HepG2 (cell line): ENCODE measurements around the gene FGF9.

Source experiments
- CBFB ChIP-seq: sonication (generic); formaldehyde crosslinking; IDR thresholded peaks from 2 replicates; pipeline ENCODE4 v1.4.0; 2020; ENCODE audit warnings: missing genetic modification reagents
- REPIN1 ChIP-seq: sonication (generic); formaldehyde crosslinking; IDR thresholded peaks from 2 replicates; pipeline ENCODE4 v1.8.0; 2022; ENCODE audit warnings: missing genetic modification reagents, low read depth, mild to moderate bottlenecking, borderline replicate concordance
- TBL1XR1 ChIP-seq: fragments of 150-350 bp; IDR thresholded peaks from 2 replicates; pipeline ENCODE4 v1.6.1; 2014; ENCODE audit warnings: borderline replicate concordance, low read length; ENCODE audit not compliant: partially characterized antibody
- TCF7L2 ChIP-seq: IDR thresholded peaks from 2 replicates; pipeline ENCODE4 v1.6.1; 2011; ENCODE audit warnings: mild to moderate bottlenecking, low read depth, low read length, moderate library complexity
- THAP11 ChIP-seq: IDR thresholded peaks from 2 replicates; pipeline ENCODE4 v1.6.1; 2016; ENCODE audit warnings: missing biosample characterization, missing genetic modification reagents
- YY1 ChIP-seq: IDR thresholded peaks from 2 replicates; pipeline ENCODE4 v1.6.1; 2011; ENCODE audit warnings: low read length, low read depth, moderate library complexity, mild to moderate bottlenecking; ENCODE audit not compliant: insufficient read depth, insufficient replicate concordance
- ZBTB7A ChIP-seq: sonication (generic); formaldehyde crosslinking; IDR thresholded peaks from 2 replicates; pipeline ENCODE4 v1.8.0; 2022; ENCODE audit warnings: mild to moderate bottlenecking, missing genetic modification reagents
- ZNF558 ChIP-seq: sonication (generic); formaldehyde crosslinking; IDR thresholded peaks from 2 replicates; pipeline ENCODE4 v1.9.0; 2022; ENCODE audit warnings: mild to moderate bottlenecking, missing genetic modification reagents, borderline replicate concordance
- ZNF577 ChIP-seq: sonication (generic); formaldehyde crosslinking; IDR thresholded peaks from 2 replicates; pipeline ENCODE4 v1.4.0; 2020; ENCODE audit warnings: mild to moderate bottlenecking, low read depth, missing genetic modification reagents, borderline replicate concordance
- ZNF768 ChIP-seq: sonication (generic); formaldehyde crosslinking; IDR thresholded peaks from 2 replicates; pipeline ENCODE4 v1.4.0; 2020; ENCODE audit warnings: missing genetic modification reagents
- ZNF777 ChIP-seq: sonication (generic); formaldehyde crosslinking; IDR thresholded peaks from 2 replicates; pipeline ENCODE4 v1.4.0; 2020; ENCODE audit warnings: missing genetic modification reagents
- TF ChIP-seq, protein P1 (sequence below): sonication (generic); formaldehyde crosslinking; IDR thresholded peaks from 2 replicates; pipeline ENCODE4 v1.4.0; 2020; ENCODE audit warnings: missing genetic modification reagents
- TF ChIP-seq, protein P2 (sequence below): sonication (generic); formaldehyde crosslinking; IDR thresholded peaks from 2 replicates; pipeline ENCODE4 v1.5.0; 2020; ENCODE audit warnings: mild to moderate bottlenecking, missing genetic modification reagents, moderate library complexity

DNA sequence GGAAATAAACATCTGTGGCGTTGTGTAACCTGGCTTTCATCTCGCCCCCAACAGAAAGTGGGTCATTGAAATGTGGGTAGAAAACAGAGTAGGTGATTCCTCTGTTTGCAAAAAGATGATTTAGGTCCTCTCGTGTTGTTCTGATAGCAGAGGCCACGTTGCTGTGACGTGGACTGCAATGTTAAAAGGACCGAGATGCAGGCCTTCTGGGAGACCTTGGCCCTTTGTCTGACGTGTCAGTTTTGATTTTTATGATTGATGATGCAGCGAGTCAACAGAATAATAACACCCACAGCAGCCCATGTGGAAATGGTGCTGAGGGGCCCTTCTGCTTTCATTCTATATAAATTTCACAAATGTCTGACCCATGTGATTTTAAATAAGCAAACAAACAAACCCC lies 68.9 kb downstream of the FGF9 start:
- no peak for TF ChIP-seq ZNF768 (CRISPR knock-in tag)
- TF ChIP-seq THAP11: no peak
- TF ChIP-seq ZNF777 (CRISPR knock-in tag): no peak
- TF ChIP-seq TBL1XR1: no peak
- TF ChIP-seq YY1: no peak
- no peak for TF ChIP-seq ZBTB7A (CRISPR knock-in tag)
- TF ChIP-seq TCF7L2: no peak
- no peak for TF ChIP-seq CBFB (CRISPR knock-in tag)
- no peak for TF ChIP-seq ZNF577 (CRISPR knock-in tag)
- TF ChIP-seq REPIN1 (CRISPR knock-in tag): no peak
- TF ChIP-seq, protein P1, sequence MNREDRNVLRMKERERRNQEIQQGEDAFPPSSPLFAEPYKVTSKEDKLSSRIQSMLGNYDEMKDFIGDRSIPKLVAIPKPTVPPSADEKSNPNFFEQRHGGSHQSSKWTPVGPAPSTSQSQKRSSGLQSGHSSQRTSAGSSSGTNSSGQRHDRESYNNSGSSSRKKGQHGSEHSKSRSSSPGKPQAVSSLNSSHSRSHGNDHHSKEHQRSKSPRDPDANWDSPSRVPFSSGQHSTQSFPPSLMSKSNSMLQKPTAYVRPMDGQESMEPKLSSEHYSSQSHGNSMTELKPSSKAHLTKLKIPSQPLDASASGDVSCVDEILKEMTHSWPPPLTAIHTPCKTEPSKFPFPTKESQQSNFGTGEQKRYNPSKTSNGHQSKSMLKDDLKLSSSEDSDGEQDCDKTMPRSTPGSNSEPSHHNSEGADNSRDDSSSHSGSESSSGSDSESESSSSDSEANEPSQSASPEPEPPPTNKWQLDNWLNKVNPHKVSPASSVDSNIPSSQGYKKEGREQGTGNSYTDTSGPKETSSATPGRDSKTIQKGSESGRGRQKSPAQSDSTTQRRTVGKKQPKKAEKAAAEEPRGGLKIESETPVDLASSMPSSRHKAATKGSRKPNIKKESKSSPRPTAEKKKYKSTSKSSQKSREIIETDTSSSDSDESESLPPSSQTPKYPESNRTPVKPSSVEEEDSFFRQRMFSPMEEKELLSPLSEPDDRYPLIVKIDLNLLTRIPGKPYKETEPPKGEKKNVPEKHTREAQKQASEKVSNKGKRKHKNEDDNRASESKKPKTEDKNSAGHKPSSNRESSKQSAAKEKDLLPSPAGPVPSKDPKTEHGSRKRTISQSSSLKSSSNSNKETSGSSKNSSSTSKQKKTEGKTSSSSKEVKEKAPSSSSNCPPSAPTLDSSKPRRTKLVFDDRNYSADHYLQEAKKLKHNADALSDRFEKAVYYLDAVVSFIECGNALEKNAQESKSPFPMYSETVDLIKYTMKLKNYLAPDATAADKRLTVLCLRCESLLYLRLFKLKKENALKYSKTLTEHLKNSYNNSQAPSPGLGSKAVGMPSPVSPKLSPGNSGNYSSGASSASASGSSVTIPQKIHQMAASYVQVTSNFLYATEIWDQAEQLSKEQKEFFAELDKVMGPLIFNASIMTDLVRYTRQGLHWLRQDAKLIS (CRISPR knock-in tag): no peak
- TF ChIP-seq ZNF558: no peak
- TF ChIP-seq, protein P2, sequence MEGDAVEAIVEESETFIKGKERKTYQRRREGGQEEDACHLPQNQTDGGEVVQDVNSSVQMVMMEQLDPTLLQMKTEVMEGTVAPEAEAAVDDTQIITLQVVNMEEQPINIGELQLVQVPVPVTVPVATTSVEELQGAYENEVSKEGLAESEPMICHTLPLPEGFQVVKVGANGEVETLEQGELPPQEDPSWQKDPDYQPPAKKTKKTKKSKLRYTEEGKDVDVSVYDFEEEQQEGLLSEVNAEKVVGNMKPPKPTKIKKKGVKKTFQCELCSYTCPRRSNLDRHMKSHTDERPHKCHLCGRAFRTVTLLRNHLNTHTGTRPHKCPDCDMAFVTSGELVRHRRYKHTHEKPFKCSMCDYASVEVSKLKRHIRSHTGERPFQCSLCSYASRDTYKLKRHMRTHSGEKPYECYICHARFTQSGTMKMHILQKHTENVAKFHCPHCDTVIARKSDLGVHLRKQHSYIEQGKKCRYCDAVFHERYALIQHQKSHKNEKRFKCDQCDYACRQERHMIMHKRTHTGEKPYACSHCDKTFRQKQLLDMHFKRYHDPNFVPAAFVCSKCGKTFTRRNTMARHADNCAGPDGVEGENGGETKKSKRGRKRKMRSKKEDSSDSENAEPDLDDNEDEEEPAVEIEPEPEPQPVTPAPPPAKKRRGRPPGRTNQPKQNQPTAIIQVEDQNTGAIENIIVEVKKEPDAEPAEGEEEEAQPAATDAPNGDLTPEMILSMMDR (CRISPR knock-in tag): no peak
